ENCODE results near the gene EME1. TPM values are rescaled to one million over a fixed set of nuclear protein-coding genes. Genes with fewer than 3 reads are reported as not detected.

The EME1 gene
- polyA plus RNA-seq, 2 of the 4 experiments (the other 2 are of a cell fraction), result 24.3 to 29.9 TPM

- peak in 1 of 2 experiments; percentile 4; a peak in 1 of 6 replicates for ATAC-seq
- Histone ChIP-seq H3K4me3 (no peak overlapping the region), H3K9me3 (no peaks in the 10 kb centered on the region), H3K4me2 (no peak overlapping the region), H3K27ac (no peak overlapping the region), H3K4me1 (peaks cover 3% of the 10 kb centered on the region; the same call in 1 of the 3 replicates)
- DNase-seq (ENCODE audit: low read depth in 1 of 2, low spot score in 1 of 2), result no peak
- FAIRE-seq, result no peak
- POLR2A ChIA-PET, result no interaction called here
- CTCF ChIA-PET, result interaction anchor here (1.2 to 33.9 kb wide), 5 partner anchors 15 to 114 kb away, joined by 3 to 445 read pairs (median 9); partner anchors contain the start of genes LRRC59, RSAD1 and XYLT2
- TF ChIP-seq PBX3 (IDR thresholded peaks at IDR 0.05), result no peak
- no peak for TF ChIP-seq JUNB (IDR thresholded peaks at IDR 0.05)
- no peak for TF ChIP-seq KDM5A (IDR thresholded peaks at IDR 0.05)
- no peak for TF ChIP-seq HOXB5 (CRISPR knock-in tag; IDR thresholded peaks at IDR 0.05)
- TF ChIP-seq REST (IDR thresholded peaks at IDR 0.05), result no peak
- TF ChIP-seq CBX8 (IDR thresholded peaks at IDR 0.05), result no peak
- TF ChIP-seq E2F6 (IDR thresholded peaks at IDR 0.05; ENCODE audit: borderline replicate concordance, low read depth), result no peak
- no peak for TF ChIP-seq ZNF302 (CRISPR knock-in tag; IDR thresholded peaks at IDR 0.05)
- no peak for TF ChIP-seq RNF2 (IDR thresholded peaks at IDR 0.05; ENCODE audit: borderline replicate concordance, low read depth)
- no peak for TF ChIP-seq HMGXB4 (CRISPR knock-in tag; IDR thresholded peaks at IDR 0.05; ENCODE audit: borderline replicate concordance)
- TF ChIP-seq FOSL2 (IDR thresholded peaks at IDR 0.05), result no peak
- no peak for TF ChIP-seq FOSL2 (CRISPR knock-in tag; IDR thresholded peaks at IDR 0.05)
- no peak for TF ChIP-seq HDAC2 (IDR thresholded peaks at IDR 0.05)
- no peak for TF ChIP-seq JUN (IDR thresholded peaks at IDR 0.05)
- no peak for TF ChIP-seq ATOH8 (CRISPR knock-in tag; IDR thresholded peaks at IDR 0.05; ENCODE audit: low read depth)
- no peak for TF ChIP-seq FOXS1 (CRISPR knock-in tag; IDR thresholded peaks at IDR 0.05)
- TF ChIP-seq HOXA7 (CRISPR knock-in tag; IDR thresholded peaks at IDR 0.05), result no peak
- TF ChIP-seq CBX2 (IDR thresholded peaks at IDR 0.05; ENCODE audit: borderline replicate concordance, low read depth), result no peak
- WGBS (ENCODE audit: missing lambda C conversion rate), result 92% methylated on average over 9 of the region's 9 CpGs
Measured at GRCh38 chr17:50364715-50365114, 8.3 kb upstream of the EME1 start.

- no peak for ATAC-seq
- Histone ChIP-seq H3K27ac (no peak overlapping the region), H3K4me2 (no peak overlapping the region), H3K4me1 (peaks cover 3% of the 10 kb centered on the region; the same call in 1 of the 3 replicates), H3K4me3 (no peak overlapping the region), H3K9me3 (no peaks in the 10 kb centered on the region)
- POLR2A ChIA-PET, result interaction anchor here (1.2 kb wide), 1 partner anchor 19 kb away, joined by 4 read pairs; the partner anchor contains the start of gene XYLT2
- CTCF ChIA-PET, result interaction anchor here (1.1 to 33.9 kb wide), 7 partner anchors 9 to 142 kb away, joined by 3 to 445 read pairs (median 5); partner anchors contain the start of genes LRRC59, RSAD1 and XYLT2
- DNase-seq (ENCODE audit: low read depth in 1 of 2, low spot score in 1 of 2), result no peak
- 70% methylated on average over 2 of the region's 2 CpGs for WGBS (ENCODE audit: missing lambda C conversion rate)
- no peak for FAIRE-seq
- TF ChIP-seq CHD2 (IDR thresholded peaks at IDR 0.05; ENCODE audit: low read length, partially characterized antibody), result no peak
- no peak for TF ChIP-seq USF2 (IDR thresholded peaks at IDR 0.05)
- no peak for TF ChIP-seq ZFP36 (IDR thresholded peaks at IDR 0.05; ENCODE audit: borderline replicate concordance, partially characterized antibody)
- TF ChIP-seq BCL3 (IDR thresholded peaks at IDR 0.05), result no peak
- no peak for TF ChIP-seq TP53 (CRISPR knock-in tag; IDR thresholded peaks at IDR 0.05)
- TF ChIP-seq ATOH8 (CRISPR knock-in tag; IDR thresholded peaks at IDR 0.05; ENCODE audit: low read depth), result no peak
- no peak for TF ChIP-seq MAX (IDR thresholded peaks at IDR 0.05)
- TF ChIP-seq HES2 (IDR thresholded peaks at IDR 0.05), result no peak
- no peak for TF ChIP-seq HDAC2 (IDR thresholded peaks at IDR 0.05)
- TF ChIP-seq CHD4 (IDR thresholded peaks at IDR 0.05; ENCODE audit: borderline replicate concordance), result no peak
- TF ChIP-seq HOXB5 (CRISPR knock-in tag; IDR thresholded peaks at IDR 0.05), result no peak
Measured at GRCh38 chr17:50365165-50365564, 7.9 kb upstream of the EME1 start.

Measured in A549 (cell line).